ENCODE measurements around the gene HS6ST1.

Gene HS6ST1

GRCh38 chr2:128293870-128294455 is 24.7 kb downstream of the HS6ST1 start:
- DNase-seq, result no peak

- no peak for DNase-seq
These were observed 25.3 kb downstream of the HS6ST1 start for GRCh38 chr2:128293426-128293755.

GRCh38 chr2:128292599-128293425 is 25.9 kb downstream of the HS6ST1 start:
- DNase-seq, result peak; percentile 77

DNA sequence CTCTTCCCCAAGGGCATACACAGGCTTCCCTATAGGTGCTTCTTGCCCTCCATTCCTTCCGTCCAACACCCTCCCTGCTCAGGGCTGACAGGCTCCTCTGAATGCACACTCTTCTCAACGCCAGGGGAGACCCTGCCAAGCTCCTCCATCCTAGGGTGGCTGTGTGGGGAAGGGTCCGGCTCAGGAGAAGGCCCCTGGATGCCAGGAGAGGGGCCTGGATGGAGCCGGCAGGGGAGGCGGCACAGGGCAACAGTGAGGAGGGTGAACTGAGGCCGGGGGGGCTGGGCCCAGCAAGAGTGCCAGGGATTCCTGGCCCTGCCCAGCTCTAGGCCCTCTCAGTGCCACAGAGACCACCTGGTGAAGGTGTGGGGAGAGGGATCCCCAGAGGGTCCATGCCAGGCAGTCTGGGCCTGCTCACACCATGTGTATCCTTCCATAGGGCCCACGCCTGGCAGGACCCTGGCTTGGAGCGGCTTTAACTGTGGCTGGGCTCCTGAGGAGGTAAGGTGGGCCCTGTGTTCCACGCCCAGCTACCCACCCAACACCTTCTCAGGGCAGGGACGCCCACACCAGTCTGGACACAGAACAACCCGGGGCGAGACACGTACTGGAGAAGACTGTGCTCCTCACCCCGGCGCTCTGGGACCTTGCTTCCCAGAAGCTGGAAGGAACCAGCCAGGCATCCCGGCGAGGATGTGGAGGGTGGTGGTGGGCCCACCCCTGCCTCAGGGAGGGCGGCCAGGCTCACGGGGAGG is 26.6 kb downstream of the HS6ST1 start:
- no peak for DNase-seq

DNA sequence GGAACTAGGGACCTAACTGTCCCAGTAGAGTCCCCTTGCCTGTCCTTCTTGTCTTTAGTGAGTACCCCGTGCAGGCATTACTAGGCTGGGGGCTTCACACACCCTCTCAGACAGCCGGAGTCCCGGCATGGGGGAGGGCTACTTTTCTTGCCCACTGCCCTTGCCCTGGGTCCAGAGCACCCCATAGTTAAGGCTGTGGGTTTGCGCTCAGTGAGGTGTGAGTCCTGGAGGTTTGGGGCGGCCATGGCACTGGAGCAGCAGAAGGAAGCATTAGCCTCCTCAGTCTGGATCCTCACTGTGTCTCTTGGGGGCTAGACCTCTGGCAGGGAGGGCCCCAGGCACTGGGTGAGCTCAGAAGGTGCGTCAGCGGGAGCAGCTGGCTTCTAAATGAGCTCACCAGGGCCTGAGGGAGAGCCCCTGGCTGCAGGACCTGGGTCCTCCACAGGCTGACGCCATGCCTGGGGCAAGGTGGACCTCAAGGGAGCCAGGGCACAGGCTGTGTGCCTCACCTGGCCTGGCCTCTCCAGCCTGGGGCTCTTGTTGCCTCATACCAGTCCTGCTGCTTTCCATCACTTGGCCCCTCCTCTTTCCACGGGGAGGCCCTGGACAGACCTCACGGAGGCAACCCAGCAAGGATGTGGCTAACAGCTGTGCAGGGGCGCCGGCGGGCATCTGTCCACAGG is 27.4 kb downstream of the HS6ST1 start:
- no peak for DNase-seq

DNA sequence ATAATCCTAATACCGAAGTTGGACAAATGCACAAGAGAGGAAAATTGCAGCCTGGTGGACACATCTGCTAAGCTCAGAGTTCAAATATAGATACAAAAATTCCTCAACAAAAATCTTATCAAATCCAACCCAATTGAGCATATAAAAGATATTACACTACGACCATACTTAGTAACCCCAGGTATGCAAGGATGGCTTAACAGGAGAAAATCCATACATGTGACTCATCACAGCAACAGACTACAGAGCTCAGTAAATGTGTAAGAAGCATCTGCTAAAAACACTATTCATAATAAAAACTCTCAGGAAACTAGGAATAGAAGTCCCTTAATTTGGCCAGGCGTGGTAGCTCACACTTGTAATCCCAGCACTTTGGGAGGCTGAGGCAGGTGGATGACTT is 28.3 kb downstream of the HS6ST1 start:
- no peak for DNase-seq

GRCh38 chr2:128289439-128289838 is 29.2 kb downstream of the HS6ST1 start:
- no peak for DNase-seq

DNA sequence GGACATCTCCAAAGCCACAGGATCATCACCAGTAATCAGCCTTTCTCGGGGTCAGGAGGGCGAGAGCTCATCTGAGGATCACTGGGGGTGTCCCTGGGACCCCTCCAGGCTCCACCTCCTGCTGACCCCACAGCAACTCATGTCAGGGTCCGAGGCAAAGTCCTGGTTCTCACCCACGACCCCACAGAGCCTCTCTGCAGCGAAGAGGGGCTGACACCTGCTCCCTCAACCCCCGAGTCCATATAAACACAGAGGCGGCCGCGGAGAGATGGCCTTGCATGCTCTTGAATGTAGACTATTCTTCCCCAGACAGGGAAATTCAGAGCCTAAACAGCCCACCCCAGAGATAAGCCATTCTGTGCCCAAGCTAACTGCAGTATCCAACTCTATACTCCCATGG is 29.9 kb downstream of the HS6ST1 start:
- DNase-seq, result no peak

- no peak for DNase-seq
These were observed 30.6 kb downstream of the HS6ST1 start for GRCh38 chr2:128287780-128288735.

DNA sequence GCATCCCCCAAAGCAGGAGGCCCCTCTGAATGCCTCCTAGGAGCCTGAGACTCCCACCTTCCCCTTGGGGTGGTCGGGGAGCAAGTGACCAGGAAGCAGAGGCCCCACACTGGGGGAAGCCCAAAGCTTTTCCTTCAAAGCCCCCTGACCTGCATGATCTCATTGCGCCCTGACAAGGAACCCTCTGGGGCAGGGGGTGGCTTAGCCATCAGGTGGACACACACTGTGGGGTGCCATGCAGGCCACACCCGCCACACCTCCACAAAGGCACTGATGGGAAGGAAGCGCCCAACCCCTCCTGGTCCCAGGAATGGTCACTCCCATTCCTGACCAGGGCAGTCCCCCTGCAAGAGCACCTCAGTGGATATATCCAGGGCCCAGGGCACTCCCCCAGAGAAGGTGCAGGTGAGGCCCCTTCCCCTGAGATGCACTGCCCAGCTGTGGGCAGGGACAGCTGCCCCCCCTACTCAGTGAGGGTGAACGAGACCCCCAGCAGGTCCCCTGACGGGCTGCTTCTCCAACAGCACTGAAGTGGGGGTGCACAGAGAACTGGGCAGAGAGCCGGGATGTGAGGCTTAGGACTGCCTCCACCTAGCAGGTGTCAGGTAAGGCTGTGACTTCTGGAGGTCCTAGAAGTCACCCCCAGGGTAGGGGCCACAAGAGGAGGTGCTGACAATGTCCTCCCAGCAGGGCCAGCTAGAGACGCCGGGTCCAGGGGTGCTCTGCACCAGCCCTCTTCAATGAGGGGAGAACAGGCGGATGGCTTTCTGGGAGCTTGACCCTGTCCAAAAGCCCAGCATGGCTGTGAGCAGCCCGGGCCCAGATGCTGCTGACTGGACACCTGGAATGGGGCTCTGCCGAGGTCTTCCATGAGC is 31.5 kb downstream of the HS6ST1 start:
- DNase-seq, result no peak

DNA sequence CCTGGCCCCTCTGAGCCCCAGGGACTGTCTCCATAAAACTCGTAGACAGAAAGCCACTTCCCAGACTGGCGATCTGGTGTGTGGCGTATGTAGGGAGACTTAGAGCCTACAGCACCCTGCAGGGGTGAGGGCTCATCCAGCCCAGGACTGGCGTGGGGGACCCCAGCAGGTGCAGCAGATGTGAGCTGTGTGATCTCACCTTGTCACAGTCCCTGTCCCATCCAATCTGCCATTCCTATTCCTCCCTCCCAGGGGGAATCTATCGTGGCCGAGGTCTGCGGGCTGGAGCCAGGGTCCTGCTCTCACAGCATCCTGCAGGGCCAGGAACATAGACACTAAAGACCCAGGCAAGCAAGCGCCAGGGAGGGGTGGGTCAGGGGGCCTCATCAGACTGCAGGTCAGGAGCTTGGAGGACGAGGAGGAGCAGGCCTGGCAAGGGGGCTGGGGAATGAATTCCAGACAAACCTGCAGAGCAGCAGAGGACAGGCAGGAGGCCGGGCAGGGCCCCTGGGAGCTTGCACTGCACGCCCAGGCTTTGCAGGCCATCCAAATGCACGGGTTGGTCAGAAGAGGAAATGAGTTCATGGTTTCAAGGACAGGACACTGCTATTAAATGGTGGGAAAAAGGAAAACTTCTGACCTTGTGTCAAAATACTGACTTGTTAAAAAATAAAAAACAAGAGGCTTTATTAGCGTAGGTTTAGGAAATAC is 32.5 kb downstream of the HS6ST1 start:
- DNase-seq, result no peak

GRCh38 chr2:128285329-128285931 is 33.2 kb downstream of the HS6ST1 start:
- no peak for DNase-seq

DNA sequence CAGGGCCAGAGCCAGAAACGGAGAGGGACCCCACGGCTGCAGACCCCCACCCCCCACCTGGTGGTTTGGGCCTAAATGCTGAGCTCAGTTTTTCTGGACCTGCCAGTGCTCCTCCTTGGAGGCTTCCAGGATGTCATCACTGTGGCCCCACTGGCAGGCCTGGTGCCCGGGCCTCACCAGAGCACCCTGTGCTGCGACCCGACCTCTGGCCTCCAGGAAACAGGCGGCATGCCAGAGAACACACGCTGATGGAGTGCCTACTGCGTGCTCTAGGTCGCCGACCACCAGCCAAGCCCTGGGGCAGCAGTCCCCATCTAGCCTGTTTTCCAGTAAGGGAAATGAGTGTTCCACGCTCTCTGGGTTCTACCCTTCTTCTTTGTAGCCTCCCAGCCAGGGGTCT is 33.8 kb downstream of the HS6ST1 start:
- no peak for DNase-seq

GRCh38 chr2:128284037-128284441 is 34.6 kb downstream of the HS6ST1 start:
- DNase-seq, result no peak

DNA sequence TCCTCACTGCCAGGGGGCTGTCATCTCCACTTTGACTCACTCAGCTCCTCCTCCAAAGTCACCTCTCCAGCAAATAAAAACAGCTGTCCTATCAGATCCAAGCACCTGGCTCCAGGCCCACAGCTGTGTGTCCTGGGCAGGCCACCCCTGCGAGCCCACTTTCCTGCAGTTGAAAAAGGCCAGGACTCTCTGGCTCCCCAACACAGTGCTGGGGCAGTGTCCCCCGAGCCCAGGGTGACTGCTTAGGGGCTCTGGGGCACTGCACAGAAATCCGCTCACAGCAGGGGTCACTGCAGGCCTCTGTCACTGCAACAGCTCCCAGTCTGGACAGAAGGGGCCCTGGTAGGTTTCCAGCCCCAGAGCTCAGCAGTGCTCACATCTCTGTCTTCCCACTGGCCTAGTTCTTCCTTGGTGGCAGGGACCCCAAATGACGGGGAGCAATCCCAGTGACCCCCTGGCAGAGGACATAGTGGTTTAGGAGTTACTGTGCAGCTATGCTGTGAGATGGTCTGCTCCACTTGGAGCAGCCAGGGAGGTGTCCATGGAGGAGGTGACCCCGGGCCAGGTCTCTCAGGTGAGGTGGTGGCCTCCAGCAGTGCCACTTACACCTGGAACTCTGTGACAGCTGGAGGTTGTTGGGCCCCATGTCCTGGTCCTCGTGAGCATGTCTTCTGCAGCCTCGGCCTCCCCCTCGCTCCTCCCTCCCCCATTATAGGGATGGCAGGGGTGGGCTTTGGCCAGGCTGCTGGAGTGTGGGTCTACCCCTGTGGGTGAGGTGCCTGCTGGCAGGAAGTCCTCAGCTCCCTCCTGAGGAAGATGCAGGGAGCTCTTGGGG is 35.5 kb downstream of the HS6ST1 start:
- no peak for DNase-seq

DNA sequence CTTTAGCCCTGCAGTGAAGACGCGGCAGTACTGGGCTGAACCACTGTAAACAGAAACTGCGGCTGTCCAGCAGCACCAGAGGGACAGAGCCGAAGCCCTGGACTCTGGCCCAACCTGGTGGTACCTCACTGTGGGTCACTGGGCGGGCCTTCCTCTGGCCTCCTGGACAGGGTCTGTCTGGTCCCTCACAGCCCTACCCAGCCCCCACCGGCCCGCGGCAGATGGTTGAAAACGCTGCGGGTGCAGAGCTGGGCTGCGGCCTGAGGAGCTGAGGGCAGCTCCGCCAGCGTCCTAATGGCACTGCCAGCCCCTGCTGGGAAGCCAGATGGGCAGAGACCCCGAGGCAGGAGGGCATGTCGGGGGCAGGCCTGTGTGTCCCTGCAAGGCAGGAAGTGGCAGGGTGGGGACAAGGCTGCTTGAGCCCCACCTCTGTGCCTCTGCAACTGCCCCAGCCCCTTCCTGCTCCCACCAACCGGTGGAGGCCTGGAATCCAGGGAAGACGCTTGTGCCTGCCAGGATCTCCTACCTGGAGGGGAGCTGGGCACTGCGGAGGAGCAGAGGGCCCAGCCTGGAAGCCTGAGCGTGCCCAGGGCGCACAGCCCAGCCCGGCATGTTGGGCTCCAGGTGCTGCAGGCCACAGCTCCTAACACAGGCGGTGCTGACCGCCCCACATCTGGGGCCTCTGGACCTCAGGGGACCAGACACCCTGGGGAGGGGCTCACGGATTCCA is 36.3 kb downstream of the HS6ST1 start:
- DNase-seq, result no peak

DNA sequence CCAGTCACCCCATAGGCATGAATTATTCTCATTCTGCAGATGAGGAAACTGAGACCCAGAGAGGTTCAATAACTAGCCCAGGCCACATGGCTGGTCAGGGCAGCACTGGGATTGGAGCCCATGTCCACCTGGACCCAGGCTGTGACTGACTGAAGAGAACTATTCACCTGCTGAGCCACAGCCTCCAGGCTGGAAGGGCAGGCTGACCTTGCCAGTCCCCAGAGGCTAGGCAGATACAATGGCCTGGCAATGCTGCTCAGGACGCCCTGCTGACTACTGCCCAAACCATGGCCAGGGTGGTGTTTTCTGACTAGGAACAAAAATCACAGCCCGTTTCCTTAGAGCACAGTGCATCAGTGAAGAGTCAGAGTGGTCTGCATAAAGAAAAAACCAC is 36.8 kb downstream of the HS6ST1 start:
- DNase-seq, result no peak

- peak; percentile 37 for DNase-seq
These were observed 37.8 kb downstream of the HS6ST1 start for GRCh38 chr2:128280901-128281321.

All from midbrain (tissue), 1 donor.